GM19099 (cell line): ENCODE data around the gene OGFOD1.

Source experiments
- POLR2A ChIP-seq: IDR thresholded peaks from 3 replicates; pipeline ENCODE4 v1.6.1; 2011; ENCODE audit warnings: low read depth; ENCODE audit not compliant: insufficient read length; ENCODE audit errors: extremely low read depth

Gene OGFOD1

GRCh38 chr16:56519459-56520250 is 68.3 kb downstream of the OGFOD1 start, which contains the start of gene BBS2:
Gene BBS2 (minus strand): TSS chr16:56520024. CDS start chr16:56519862, 162 bp downstream.
- TF ChIP-seq POLR2A: peak; percentile 74

DNA sequence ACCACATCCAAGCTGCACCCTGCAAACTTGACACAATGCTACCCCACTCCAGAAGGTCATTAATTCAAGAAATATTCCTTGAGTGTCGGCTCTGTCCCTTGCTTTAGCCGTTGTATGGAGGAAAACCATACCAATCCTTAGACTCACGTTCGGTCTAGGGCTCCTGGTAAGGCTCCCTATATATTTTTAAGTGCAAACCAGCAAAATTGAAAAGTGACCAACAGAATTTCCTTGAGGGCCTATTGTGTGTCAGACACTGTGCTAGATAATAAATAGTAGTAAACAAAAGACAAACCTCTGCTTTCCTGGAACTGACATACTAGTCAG is 68.9 kb downstream of the OGFOD1 start:
- no peak for TF ChIP-seq POLR2A

- TF ChIP-seq POLR2A: no peak
Measured at GRCh38 chr16:56525236-56525635, 73.9 kb downstream of the OGFOD1 start.
